GM12872 (cell line): ENCODE data around the gene OCRL.

Experiments
- CTCF ChIP-seq: IDR thresholded peaks from 3 replicates; pipeline ENCODE4 v1.5.1; 2011; ENCODE audit warnings: low read depth, mild to moderate bottlenecking, low read length, moderate library complexity; ENCODE audit not compliant: insufficient read depth

Gene OCRL

GRCh38 chrX:129622757-129623301 lies 82.8 kb downstream of the OCRL start:
- TF ChIP-seq CTCF: no peak

- TF ChIP-seq CTCF: no peak
Measured at GRCh38 chrX:129626026-129626425, 86.0 kb downstream of the OCRL start.

DNA sequence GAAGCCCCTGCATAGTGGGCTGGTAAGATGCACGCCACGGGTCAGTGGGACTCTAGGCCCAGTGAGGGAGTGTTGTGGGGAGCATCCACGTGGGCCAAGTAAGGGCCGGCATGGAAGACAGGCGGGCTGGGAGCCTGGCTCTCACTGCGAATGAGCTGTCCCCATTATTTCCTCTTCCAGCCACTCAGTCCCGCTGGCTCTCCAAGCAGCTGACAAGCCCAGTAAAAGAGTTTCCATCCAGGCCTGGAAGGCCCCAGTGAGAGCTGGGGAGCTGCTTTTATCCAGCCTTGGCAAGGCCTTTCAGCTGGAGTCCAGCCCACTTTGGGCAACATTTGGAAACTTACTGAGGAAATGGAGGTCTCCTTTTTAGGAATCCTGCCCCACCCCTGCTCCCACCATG lies 89.8 kb downstream of the OCRL start:
- TF ChIP-seq CTCF: no peak

- TF ChIP-seq CTCF: no peak
Measured at GRCh38 chrX:129631849-129632248, 91.8 kb downstream of the OCRL start.

DNA sequence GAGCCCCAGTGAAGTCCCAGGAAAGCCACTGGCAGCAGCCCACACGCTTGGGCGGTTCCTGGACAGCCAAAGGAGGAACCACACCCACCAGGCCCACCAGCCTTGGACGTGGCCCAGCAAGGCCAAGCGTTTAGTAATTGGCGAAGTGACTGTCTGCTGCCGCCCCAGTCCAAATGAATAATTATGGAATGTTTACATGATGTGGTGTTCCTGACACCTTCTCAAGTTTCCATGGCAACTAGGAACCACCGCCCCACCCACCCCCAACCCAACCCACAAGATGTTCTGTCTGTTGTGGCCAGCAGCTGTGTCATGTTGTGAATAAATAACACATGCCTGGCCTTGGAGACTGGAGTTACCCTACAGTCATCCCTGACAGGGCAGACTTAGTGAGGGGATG lies 92.4 kb downstream of the OCRL start:
- TF ChIP-seq CTCF: no peak

- TF ChIP-seq CTCF: no peak
Measured at GRCh38 chrX:129634541-129634940, 94.5 kb downstream of the OCRL start.

- no peak for TF ChIP-seq CTCF
Measured at GRCh38 chrX:129636175-129636681, 96.2 kb downstream of the OCRL start.
